RWPE1 (cell line): ENCODE measurements around the gene DNASE1L2.
"Not testable (repeated sequence)": the region's sequence is repeated elsewhere in the genome, so short reads cannot be mapped to it uniquely, and the experiment has no call there.

Experiments
- CTCF ChIA-PET: fragments of 350-600 bp; sonication (Branson Sonifier 250); formaldehyde crosslinking; extraction: SDS; loops from one replicate; lab custom pipeline; 2021; lab: Yijun Ruan, JAX
- POLR2A ChIA-PET: fragments of 400-600 bp; formaldehyde crosslinking; extraction: SDS; loops from one replicate; lab custom pipeline; 2020; ENCODE audit warnings: antibody characterized with exemption; ENCODE audit not compliant: low non-redundant PET; lab: Yijun Ruan, JAX
- DNase-seq: peaks from one replicate; pipeline ENCODE4 v3.0.0; 2012; ENCODE audit warnings: low spot score
- H3K27ac ChIP-seq: fragments of 450-650 bp; 2 replicates; pipeline ENCODE4 v1.5.1; 2017
- TF ChIP-seq, protein P1 (sequence below): fragments of 450-650 bp; conservative IDR thresholded peaks from 2 replicates; pipeline ENCODE4 v1.5.1; 2017; ENCODE audit warnings: low read depth, mild to moderate bottlenecking

DNASE1L2 gene

DNA sequence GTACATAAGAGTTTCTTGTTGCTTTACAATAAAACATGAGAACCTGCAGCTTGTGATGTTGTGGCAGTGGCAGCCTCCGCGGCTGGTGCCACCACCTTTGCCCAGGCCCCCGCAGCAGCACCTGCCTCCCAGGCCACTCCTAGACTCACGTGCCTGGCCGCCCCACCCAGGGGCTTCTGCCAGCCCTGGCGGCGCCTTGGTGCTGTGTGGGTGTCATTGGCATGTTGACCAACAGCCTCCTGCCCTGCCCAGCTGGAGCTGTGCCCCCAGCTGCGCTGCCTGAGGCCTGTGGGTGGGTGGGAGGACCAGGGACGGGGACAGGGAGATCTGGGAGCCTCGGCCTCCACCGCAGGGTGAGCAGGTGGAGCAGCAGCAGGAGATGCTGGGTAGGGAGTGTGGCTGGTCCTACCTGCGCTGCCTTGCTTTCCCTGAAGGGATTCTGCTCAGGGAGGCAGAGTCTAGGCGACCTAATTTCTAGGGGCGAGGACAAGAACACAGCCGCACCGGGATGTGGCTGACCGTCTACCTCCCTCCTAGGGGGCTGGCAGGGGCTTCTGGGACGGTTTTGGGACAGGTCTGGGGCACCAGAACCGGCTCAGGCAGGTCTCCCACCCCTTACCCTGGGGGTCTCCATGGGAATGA is 428 bp upstream of the DNASE1L2 start:
- H3K27ac ChIP-seq, result peak overlapping the region; percentile 26
- TF ChIP-seq, protein P1, sequence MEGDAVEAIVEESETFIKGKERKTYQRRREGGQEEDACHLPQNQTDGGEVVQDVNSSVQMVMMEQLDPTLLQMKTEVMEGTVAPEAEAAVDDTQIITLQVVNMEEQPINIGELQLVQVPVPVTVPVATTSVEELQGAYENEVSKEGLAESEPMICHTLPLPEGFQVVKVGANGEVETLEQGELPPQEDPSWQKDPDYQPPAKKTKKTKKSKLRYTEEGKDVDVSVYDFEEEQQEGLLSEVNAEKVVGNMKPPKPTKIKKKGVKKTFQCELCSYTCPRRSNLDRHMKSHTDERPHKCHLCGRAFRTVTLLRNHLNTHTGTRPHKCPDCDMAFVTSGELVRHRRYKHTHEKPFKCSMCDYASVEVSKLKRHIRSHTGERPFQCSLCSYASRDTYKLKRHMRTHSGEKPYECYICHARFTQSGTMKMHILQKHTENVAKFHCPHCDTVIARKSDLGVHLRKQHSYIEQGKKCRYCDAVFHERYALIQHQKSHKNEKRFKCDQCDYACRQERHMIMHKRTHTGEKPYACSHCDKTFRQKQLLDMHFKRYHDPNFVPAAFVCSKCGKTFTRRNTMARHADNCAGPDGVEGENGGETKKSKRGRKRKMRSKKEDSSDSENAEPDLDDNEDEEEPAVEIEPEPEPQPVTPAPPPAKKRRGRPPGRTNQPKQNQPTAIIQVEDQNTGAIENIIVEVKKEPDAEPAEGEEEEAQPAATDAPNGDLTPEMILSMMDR, result no peak
- ChIA-PET POLR2A (no interaction called here), CTCF (interaction anchor here (0.7 kb wide), 1 partner anchor 16 kb away, joined by 3 read pairs; no protein-coding TSS in a partner anchor)
- DNase-seq, result no peak

DNA sequence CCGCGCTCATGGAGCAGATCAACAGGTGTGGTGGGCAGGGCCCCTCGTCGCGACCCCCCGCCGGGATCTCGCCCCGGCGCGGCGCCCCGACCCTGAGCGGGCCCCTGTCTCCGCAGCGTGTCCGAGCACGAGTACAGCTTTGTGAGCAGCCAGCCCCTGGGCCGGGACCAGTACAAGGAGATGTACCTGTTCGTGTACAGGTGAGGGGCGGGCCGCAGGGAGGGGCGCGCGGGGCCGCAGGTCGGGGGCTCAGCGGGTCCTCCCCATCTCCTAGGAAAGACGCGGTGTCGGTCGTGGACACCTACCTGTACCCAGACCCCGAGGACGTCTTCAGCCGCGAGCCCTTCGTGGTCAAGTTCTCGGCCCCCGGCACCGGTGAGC is 848 bp downstream of the DNASE1L2 start:
- ChIA-PET POLR2A (no interaction called here), CTCF (interaction anchor here (0.7 kb wide), 1 partner anchor 88 kb away, joined by 3 read pairs; no protein-coding TSS in a partner anchor)
- TF ChIP-seq, protein P1, result no peak
- DNase-seq, result no peak
- H3K27ac ChIP-seq, result no peak overlapping the region

DNA sequence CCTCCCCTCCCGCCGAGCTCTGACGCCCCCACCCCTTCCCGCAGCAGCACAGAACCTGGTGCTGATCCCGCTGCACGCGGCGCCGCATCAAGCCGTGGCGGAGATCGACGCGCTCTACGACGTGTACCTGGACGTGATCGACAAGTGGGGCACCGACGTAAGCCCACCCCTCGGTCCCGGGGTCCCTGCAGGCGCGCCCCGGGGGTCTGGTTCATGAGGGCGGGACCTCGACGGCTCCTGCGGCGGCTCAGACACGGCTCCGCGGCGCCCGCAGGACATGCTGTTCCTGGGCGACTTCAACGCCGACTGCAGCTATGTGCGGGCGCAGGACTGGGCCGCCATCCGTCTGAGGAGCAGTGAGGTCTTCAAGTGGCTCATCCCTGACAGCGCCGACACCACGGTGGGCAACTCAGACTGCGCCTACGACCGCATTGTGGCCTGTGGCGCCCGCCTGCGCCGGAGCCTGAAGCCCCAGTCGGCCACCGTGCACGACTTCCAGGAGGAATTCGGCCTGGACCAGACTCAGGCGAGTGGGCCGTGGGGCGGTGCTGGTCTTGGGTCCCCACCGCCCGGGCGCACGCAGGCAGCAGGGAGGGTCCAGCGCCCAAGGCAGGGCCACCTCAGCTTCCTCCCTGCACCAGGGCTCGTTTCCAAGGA is 1.4 kb downstream of the DNASE1L2 start:
- ChIA-PET POLR2A (no interaction called here), CTCF (no interaction called here)
- H3K27ac ChIP-seq, result no peak overlapping the region
- no peak for DNase-seq
- TF ChIP-seq, protein P1, result no peak

DNA sequence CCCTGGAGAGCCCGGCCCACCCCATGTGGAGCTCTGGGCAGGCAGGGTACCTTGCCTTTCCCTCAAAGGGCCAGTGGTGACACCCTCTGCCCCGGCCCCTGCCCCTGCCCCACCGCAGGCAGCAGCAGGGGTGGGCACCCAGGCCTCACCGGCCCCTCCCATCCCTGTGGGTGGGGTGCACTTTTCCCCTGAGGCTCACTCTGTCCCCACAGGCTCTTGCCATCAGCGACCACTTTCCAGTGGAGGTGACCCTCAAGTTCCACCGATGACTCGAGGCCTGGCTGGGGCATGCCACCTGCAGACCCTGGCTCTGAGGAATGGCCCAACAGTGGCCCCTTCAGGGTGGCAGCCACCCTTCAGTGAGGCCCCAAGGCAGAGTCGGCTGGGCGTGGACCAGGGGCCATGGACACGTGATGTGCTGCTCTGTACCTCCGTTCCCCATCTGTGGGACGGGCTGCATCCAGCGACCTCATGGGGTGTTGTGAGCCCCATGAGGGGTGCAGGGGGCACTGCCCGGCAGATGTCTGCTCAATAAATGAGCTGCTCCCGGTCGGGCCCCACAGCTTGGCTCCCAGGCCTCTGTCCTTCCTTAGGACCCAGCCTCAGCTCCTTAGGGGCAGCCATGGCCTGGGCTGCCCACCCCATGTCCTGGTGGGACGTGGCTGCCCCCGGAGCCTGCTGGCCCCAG is 2.0 kb downstream of the DNASE1L2 start:
- peak overlapping the region; percentile 57 for H3K27ac ChIP-seq
- ChIA-PET POLR2A (interaction anchor here (1.6 kb wide), 1 partner anchor 43 kb away, joined by 3 read pairs; no protein-coding TSS in a partner anchor), CTCF (interaction anchor here (0.5 kb wide), 1 partner anchor 53 kb away, joined by 3 read pairs; no protein-coding TSS in a partner anchor)
- TF ChIP-seq, protein P1, result no peak
- DNase-seq, result no peak

DNA sequence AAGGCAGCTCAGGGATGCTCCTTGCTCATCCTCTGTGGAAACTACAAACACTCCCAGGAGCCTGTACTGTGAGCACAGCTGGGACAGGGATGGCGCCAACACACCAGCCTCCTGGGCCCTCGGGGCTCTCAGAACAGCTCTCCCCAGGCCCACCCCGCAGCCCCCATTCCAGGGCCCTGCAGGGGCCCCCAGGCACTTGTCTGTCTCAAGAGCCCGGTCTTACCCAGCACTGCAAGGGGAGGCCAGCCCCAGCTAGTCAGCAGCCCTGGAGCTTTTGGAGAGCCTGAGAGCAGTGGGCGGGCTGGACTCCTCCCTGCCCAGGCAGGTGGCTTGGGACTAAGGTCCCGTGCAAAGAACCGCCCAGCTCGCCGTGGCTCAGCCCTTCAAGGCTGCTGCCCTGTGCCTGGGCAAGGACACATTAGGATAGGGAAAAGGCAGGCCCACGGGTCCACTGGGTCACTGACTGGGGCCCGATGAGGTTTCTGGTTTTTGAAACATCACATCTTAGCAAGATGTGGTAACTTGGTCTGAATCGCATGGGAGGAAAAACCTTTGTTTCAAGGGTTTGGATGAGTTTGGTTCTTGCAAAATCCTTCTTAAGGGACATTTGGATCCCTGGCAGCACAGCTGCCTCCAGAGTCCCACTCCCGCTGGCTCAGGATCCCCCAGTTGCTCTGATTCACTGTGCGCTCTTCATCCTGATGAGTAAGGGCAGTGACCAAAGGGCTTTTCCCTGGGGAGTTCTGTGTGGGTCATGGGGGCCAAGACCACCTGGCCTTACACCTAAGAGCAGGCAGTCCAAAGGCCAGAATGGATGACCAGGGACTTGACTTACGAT is 2.8 kb downstream of the DNASE1L2 start:
- DNase-seq, result no peak
- CTCF ChIA-PET, result interaction anchor here (0.5 kb wide), 1 partner anchor 52 kb away, joined by 3 read pairs; no protein-coding TSS in a partner anchor
- TF ChIP-seq, protein P1, result no peak
- H3K27ac ChIP-seq, result peak overlapping the region; percentile 57
- POLR2A ChIA-PET, result interaction anchor here (1.6 kb wide), 1 partner anchor 44 kb away, joined by 3 read pairs; no protein-coding TSS in a partner anchor

DNA sequence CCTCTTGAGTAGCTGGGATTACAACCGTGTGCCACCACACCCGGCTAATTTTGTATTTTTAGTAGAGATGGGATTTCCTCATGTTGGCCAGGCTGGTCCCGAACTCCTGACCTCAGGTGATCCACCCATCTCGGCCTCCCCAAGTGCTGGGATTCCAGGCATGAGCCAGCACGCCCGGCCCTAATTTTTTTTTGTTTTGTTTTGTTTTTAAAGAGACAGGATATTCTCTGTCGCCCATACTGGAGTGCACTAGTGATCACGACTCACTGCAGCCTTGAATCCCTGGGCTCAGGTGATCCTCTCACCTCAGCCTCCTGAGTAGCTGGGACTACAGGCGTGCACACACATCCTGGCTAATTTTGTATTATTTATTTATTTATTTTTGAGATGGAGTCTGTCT is 4.1 kb downstream of the DNASE1L2 start:
- POLR2A ChIA-PET, DNase-seq: not testable (repeated sequence)
- peak overlapping the region; percentile 57 for H3K27ac ChIP-seq
- CTCF ChIA-PET, result interaction anchor here (0.7 kb wide), 1 partner anchor 237 kb away, joined by 4 read pairs; no protein-coding TSS in a partner anchor
